GM12878 (cell line): ENCODE results near the gene BET1. TPM values are rescaled to one million over a fixed set of nuclear protein-coding genes. Genes with fewer than 3 reads are reported as not detected.

ENCODE experiments used
- ATAC-seq: fragments of 200-7000 bp; cut with Tn5 transposase; 3 replicates; pipeline ENCODE4 v1.9.1; 2020; ENCODE audit warnings: mild to moderate bottlenecking, moderate library complexity
- BruUV-seq: library from RNA; stranded (reverse); fragments of 400-500 nt; replicated peaks from 2 replicates; lab custom pipeline; 2021; lab: Mats Ljungman, UMichigan
- CTCF ChIA-PET: fragments of 300-600 bp; sonication (Branson Sonifier 250); formaldehyde crosslinking; extraction: SDS; loops from one replicate; lab custom pipeline; 2021; ENCODE audit warnings: inconsistent platforms; lab: Yijun Ruan, JAX
- POLR2A ChIA-PET: fragments of 350-600 bp; formaldehyde crosslinking; extraction: SDS; loops from one replicate; lab custom pipeline; 2021; ENCODE audit warnings: inconsistent platforms; lab: Charles Lee
- RAD21 ChIA-PET: fragments of 300-600 bp; sonication (Branson Sonifier 250); formaldehyde crosslinking; loops from one replicate; lab custom pipeline; 2023; ENCODE audit warnings: antibody characterized with exemption; ENCODE audit not compliant: unreplicated experiment; lab: Charles Lee
- SMC1A ChIA-PET: fragments of 300-600 bp; sonication (Branson Sonifier 250); formaldehyde crosslinking; loops from one replicate; lab custom pipeline; 2023; ENCODE audit not compliant: unreplicated experiment, uncharacterized antibody; lab: Charles Lee
- DNase-seq: peaks from one replicate; pipeline ENCODE4 v3.0.0-alpha.2; 2011; ENCODE audit warnings: low read depth, low spot score
- FAIRE-seq: peaks from 3 replicates; lab custom pipeline; 2011; peaks lifted over from hg19 to GRCh38; lab: Jason Lieb, UNC
- H2AFZ ChIP-seq: 2 replicates; pipeline ENCODE4 v1.6.0; 2011; ENCODE audit warnings: low read depth, low read length, control low read depth; ENCODE audit not compliant: control insufficient read depth
- H3K27ac ChIP-seq: 2 replicates; pipeline ENCODE4 v1.5.1; 2011; ENCODE audit warnings: control low read depth; ENCODE audit not compliant: control insufficient read depth, insufficient read depth
- H3K27me3 ChIP-seq, 2 experiments: replicated peaks in 1 of 2; 2 replicates each; pipeline versions ENCODE4 v1.6.0 to v1.6.1; 2011; ENCODE audit warnings: low read length in 1 of 2; ENCODE audit not compliant: control insufficient read depth in 2 of 2, insufficient read depth in 2 of 2
- H3K36me3 ChIP-seq, 2 experiments: 2 replicates each; pipeline ENCODE4 v1.5.1; 2011; ENCODE audit warnings: low read length in 1 of 2; ENCODE audit not compliant: control insufficient read depth in 2 of 2, insufficient read depth in 2 of 2
- H3K4me1 ChIP-seq: 2 replicates; pipeline ENCODE4 v1.6.1; 2011; ENCODE audit warnings: mild to moderate bottlenecking, low read length, moderate library complexity, mixed read lengths; ENCODE audit not compliant: control insufficient read depth, insufficient read depth
- H3K4me2 ChIP-seq: 2 replicates; pipeline ENCODE4 v1.6.0; 2011; ENCODE audit warnings: control low read depth; ENCODE audit not compliant: control insufficient read depth, insufficient read depth
- H3K4me3 ChIP-seq: fragments of 200-600 bp; sonication (generic); 2 replicates; pipeline ENCODE4 v1.5.1; 2016
- H3K79me2 ChIP-seq: 2 replicates; pipeline ENCODE4 v1.6.0; 2011; ENCODE audit warnings: low read length; ENCODE audit not compliant: control insufficient read depth, insufficient read depth
- H3K9ac ChIP-seq: 2 replicates; pipeline ENCODE4 v1.8.0; 2011; ENCODE audit warnings: low read length, control low read depth, mixed read lengths; ENCODE audit not compliant: control insufficient read depth, insufficient read depth
- H3K9me3 ChIP-seq: replicated peaks from 3 replicates; pipeline ENCODE4 v1.5.1; 2011; ENCODE audit warnings: mild to moderate bottlenecking, low read length; ENCODE audit not compliant: control insufficient read depth, insufficient read depth
- H4K20me1 ChIP-seq: 2 replicates; pipeline ENCODE4 v1.6.0; 2011; ENCODE audit not compliant: control insufficient read depth, insufficient read depth
- BRCA1 ChIP-seq: IDR thresholded peaks from 2 replicates; pipeline ENCODE4 v1.6.1; 2011; ENCODE audit warnings: low read depth, low read length, improper control_type of control experiment
- CBX3 ChIP-seq: fragments of 200-600 bp; sonication (generic); IDR thresholded peaks from 2 replicates; pipeline ENCODE4 v1.6.1; 2016; ENCODE audit warnings: low read depth, borderline replicate concordance
- CHD1 ChIP-seq: IDR thresholded peaks from 2 replicates; pipeline ENCODE4 v1.6.1; 2012; ENCODE audit warnings: low read depth, low read length, improper control_type of control experiment
- EP300 ChIP-seq, 2 experiments: fragments of 150-350 bp in 1 of 2; IDR thresholded peaks; 2 replicates each; pipeline ENCODE4 v1.6.1; 2011 to 2012; ENCODE audit warnings: low read depth in 2 of 2, low read length in 2 of 2, borderline replicate concordance in 1 of 2, improper control_type of control experiment in 1 of 2, inconsistent platforms in 1 of 2; ENCODE audit not compliant: control insufficient read depth in 1 of 2
- GABPA ChIP-seq: IDR thresholded peaks from 2 replicates; pipeline ENCODE4 v1.6.1; 2014; ENCODE audit warnings: antibody characterized with exemption, low read depth, mild to moderate bottlenecking, inconsistent platforms
- MAX ChIP-seq: IDR thresholded peaks from 2 replicates; pipeline ENCODE4 v1.6.1; 2012; ENCODE audit warnings: low read depth, low read length, improper control_type of control experiment
- MEF2B ChIP-seq: fragments of 450-650 bp; IDR thresholded peaks from 2 replicates; pipeline ENCODE4 v1.6.1; 2018; ENCODE audit warnings: mild to moderate bottlenecking, moderate library complexity; ENCODE audit not compliant: partially characterized antibody, poor library complexity, severe bottlenecking
- POLR2A ChIP-seq: IDR thresholded peaks from 2 replicates; pipeline ENCODE4 v1.6.1; 2011; ENCODE audit warnings: low read depth, mild to moderate bottlenecking, low read length
- POLR2AphosphoS2 ChIP-seq: IDR thresholded peaks from 2 replicates; pipeline ENCODE4 v1.6.1; 2011; ENCODE audit warnings: low read depth, mild to moderate bottlenecking, low read length, improper control_type of control experiment, moderate library complexity
- ZNF217 ChIP-seq: fragments of 450-650 bp; IDR thresholded peaks from 2 replicates; pipeline ENCODE4 v1.6.1; 2017; ENCODE audit warnings: antibody characterized with exemption, mild to moderate bottlenecking
- WGBS: methylation state at CpG from one replicate; pipeline ENCODE4 v1.1.6; 2016; ENCODE audit warnings: low lambda C conversion rate; ENCODE audit not compliant: insufficient replicate concordance, insufficient coverage; ENCODE audit errors: missing lambda C conversion rate; 5-methylcytosine and 5-hydroxymethylcytosine counted together
- in situ Hi-C: fragments of 300-500 bp; cut with MboI; formaldehyde crosslinking; loops from 9 replicates; pipeline ENCODE4 v1.14.3; 2018; ENCODE audit warnings: mixed read lengths
- intact Hi-C: fragments of 100-400 bp; cut with micrococcal nuclease; formaldehyde crosslinking; loops from one replicate; pipeline ENCODE4 v1.14.2; 2022; ENCODE audit not compliant: unreplicated experiment
- polyA plus RNA-seq, 11 experiments: library from polyadenylated mRNA; depleted of rRNA in 4 of 11; unstranded in 6 of 11; stranded (reverse) in 5 of 11; fragments of >200 nt; fragmentation: Nextera tagmentation in 4 of 11; fragmentation: Illumina TruSeq in 1 of 11; extraction: Ambion mirVana in 4 of 11; extraction: Trizol in 1 of 11; gene quantifications; 1 replicate in 1 of 11; 2 replicates in 10 of 11; pipeline versions ENCODE4 v1.2.1 to v1.2.3, GENCODE V29; 2011 to 2016; ENCODE audit warnings: inconsistent platforms in 2 of 11, missing spikeins in 2 of 11, low read depth in 1 of 11
- total RNA-seq, 4 experiments: library from RNA; depleted of rRNA in 3 of 4; stranded (reverse); fragments of >200 nt in 3 of 4; fragmentation: Illumina TruSeq in 1 of 4; extraction: Trizol in 1 of 4; gene quantifications; 2 replicates each; pipeline versions ENCODE4 v1.2.1 to v1.2.3, GENCODE V29; 2013 to 2021

The BET1 gene
- total and polyA plus RNA-seq, 10 of the 15 experiments (the other 5 are each of a cell fraction or from before 2014, with no cell fraction given), result 12.5 to 99.5 (median 28.4) TPM

GRCh38 chr7:93968911-93969620, 35.1 kb downstream of the BET1 start:
- SMC1A ChIA-PET, result no interaction called here
- H3K4me1 ChIP-seq, result no peaks in the 10 kb centered on the region
- H3K9me3 ChIP-seq, result no peaks in the 10 kb centered on the region
- no peak for ATAC-seq
- TF ChIP-seq ZNF217 (no peak), POLR2AphosphoS2 (no peak), CBX3 (no peak), BRCA1 (no peak), MEF2B (no peak), GABPA (no peak), MAX (no peak), POLR2A (no peak), CHD1 (no peak), EP300 (IDR thresholded peaks at IDR 0.05; ENCODE audit: borderline replicate concordance in 1 of 2, control insufficient read depth in 1 of 2, low read depth in 2 of 2, low read length in 2 of 2) (no peak)
- intact Hi-C loops, result no loop called here
- 64% methylated on average over 2 of the region's 2 CpGs for WGBS
- FAIRE-seq, result no peak
- in situ Hi-C loops, result no loop called here
- H3K79me2 ChIP-seq, result no peaks in the 10 kb centered on the region
- BruUV-seq, result no TSS peak
- H2AFZ ChIP-seq, result no peak overlapping the region
- H3K27ac ChIP-seq, result no peak overlapping the region
- H3K4me2 ChIP-seq, result no peak overlapping the region
- no peak for DNase-seq
- H3K4me3 ChIP-seq, result no peak overlapping the region
- no peaks in the 10 kb centered on the region for H4K20me1 ChIP-seq
- no peaks in the 10 kb centered on the region for H3K27me3 ChIP-seq
- RAD21 ChIA-PET, result no interaction called here
- H3K9ac ChIP-seq, result no peak overlapping the region
- POLR2A ChIA-PET, result no interaction called here
- H3K36me3 ChIP-seq, result no peaks in the 10 kb centered on the region
- CTCF ChIA-PET, result interaction anchor here (1.2 to 1.5 kb wide), 2 partner anchors 16 to 118 kb away, joined by 3 read pairs; no protein-coding TSS in a partner anchor
